Left lung (tissue), 10 donors: ENCODE measurements around the gene RAB12. TPM values are rescaled to one million over a fixed set of nuclear protein-coding genes. Genes with fewer than 3 reads are reported as not detected.

Source experiments
- ATAC-seq: fragments of 200-7000 bp; cut with Tn5 transposase; one replicate; pipeline ENCODE4 v1.9.1; 2020; ENCODE audit warnings: moderate library complexity
- DNase-seq, 4 donors: peaks; one replicate each; pipeline ENCODE4 v3.0.0-alpha.2; 2013 to 2020
- H3K27ac ChIP-seq, 2 donors: fragments of 200-600 bp; sonication (generic) in 1 of 2; one replicate each; pipeline versions ENCODE4 v1.5.0 to v1.8.0; 2020 to 2021
- H3K27me3 ChIP-seq, 2 donors: fragments of 200-600 bp; sonication (generic) in 1 of 2; one replicate each; pipeline versions ENCODE4 v1.5.0 to v1.8.0; 2020 to 2021
- H3K36me3 ChIP-seq, 2 donors: fragments of 200-600 bp; sonication (generic) in 1 of 2; one replicate each; pipeline versions ENCODE4 v1.5.0 to v1.8.0; 2020 to 2021
- H3K4me1 ChIP-seq, 2 donors: fragments of 200-600 bp; one replicate each; pipeline ENCODE4 v1.8.0; 2021
- H3K4me3 ChIP-seq, 2 donors: fragments of 200-600 bp; sonication (generic) in 1 of 2; one replicate each; pipeline versions ENCODE4 v1.5.0 to v1.8.0; 2020 to 2021; ENCODE audit warnings: mild to moderate bottlenecking in 1 of 2
- H3K9me3 ChIP-seq, 2 donors: fragments of 200-600 bp; sonication (generic) in 1 of 2; one replicate each; pipeline versions ENCODE4 v1.5.0 to v1.8.0; 2020 to 2021
- intact Hi-C, 2 donors: fragments of 100-400 bp; cut with DNase I; formaldehyde crosslinking; loops; one replicate each; pipeline versions ENCODE4 v1.11.2 to v1.14.2; 2022
- polyA plus RNA-seq, 6 donors: library from polyadenylated mRNA; unstranded; fragments of 120-200 nt; gene quantifications; one replicate each; pipeline ENCODE4 v1.2.1, GENCODE V29; 2013; ENCODE audit not compliant: insufficient read length in 6 of 6
- total RNA-seq, 2 donors: library from RNA; stranded (reverse); fragmentation: NEBNext Ultra II Directional; extraction: Animal tissue kit (Norgen Biotek cat#: 25700); gene quantifications; one replicate each; pipeline ENCODE4 v1.2.1, GENCODE V29; 2021
- TF ChIP-seq, protein P1 (sequence below), 2 donors: fragments of 200-600 bp; sonication (generic) in 1 of 2; IDR thresholded peaks; one replicate each; pipeline versions ENCODE4 v1.5.0 to v1.8.0; 2021; ENCODE audit warnings: antibody characterized with exemption in 2 of 2
- donor health status: DM: no; HTN: yes; CAD: no.
- donor health status: DM: no; HTN: no; CAD: no.

RAB12 gene
- total and polyA plus RNA-seq, 8 donors, result 41.4 to 60.0 (median 51.3) TPM

DNA sequence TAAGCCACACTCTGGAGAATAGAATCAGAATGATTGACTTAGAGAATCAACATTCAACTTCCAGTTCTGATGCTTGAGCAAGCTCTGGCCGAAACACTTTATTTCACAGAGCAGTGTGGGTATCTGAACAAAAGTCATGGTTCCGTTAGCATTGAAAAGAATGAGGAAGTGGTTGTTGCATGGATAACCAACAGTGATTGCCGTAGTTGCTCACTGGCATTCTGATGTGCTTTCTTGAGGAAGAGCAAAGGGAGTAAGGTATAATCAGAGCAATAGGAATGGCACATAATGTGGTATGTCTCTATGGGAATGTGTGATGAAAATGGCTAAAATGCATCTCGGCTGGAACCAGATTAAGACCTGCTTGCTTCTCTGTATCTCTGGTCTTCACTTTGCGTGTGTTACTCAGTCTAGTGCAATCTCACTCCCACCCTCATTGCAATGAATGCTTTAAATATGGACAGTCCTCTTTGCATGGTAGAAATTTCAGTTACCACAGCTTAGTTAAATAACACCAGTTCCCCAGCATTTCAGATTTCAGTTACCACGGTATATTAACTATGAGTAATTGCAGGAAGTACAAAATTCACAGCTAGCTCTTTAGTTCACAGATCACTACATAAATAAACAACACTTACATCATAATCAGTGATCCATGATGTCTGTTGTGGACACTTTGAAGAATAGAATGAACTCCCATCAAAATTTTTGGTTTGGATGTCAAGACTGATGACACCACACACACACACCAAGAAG lies 7.8 kb upstream of the RAB12 start:
- Histone ChIP-seq H3K4me1 (no peaks in the 10 kb centered on the region), H3K4me3 (no peak overlapping the region), H3K36me3 (no peaks in the 10 kb centered on the region), H3K27ac (no peak overlapping the region), H3K27me3 (no peaks in the 10 kb centered on the region), H3K9me3 (no peaks in the 10 kb centered on the region)
- TF ChIP-seq, protein P1, sequence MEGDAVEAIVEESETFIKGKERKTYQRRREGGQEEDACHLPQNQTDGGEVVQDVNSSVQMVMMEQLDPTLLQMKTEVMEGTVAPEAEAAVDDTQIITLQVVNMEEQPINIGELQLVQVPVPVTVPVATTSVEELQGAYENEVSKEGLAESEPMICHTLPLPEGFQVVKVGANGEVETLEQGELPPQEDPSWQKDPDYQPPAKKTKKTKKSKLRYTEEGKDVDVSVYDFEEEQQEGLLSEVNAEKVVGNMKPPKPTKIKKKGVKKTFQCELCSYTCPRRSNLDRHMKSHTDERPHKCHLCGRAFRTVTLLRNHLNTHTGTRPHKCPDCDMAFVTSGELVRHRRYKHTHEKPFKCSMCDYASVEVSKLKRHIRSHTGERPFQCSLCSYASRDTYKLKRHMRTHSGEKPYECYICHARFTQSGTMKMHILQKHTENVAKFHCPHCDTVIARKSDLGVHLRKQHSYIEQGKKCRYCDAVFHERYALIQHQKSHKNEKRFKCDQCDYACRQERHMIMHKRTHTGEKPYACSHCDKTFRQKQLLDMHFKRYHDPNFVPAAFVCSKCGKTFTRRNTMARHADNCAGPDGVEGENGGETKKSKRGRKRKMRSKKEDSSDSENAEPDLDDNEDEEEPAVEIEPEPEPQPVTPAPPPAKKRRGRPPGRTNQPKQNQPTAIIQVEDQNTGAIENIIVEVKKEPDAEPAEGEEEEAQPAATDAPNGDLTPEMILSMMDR (IDR thresholded peaks at IDR 0.05), result no peak
- intact Hi-C loops, result no loop called here
- no peak for DNase-seq
- peak; percentile 33 for ATAC-seq

DNA sequence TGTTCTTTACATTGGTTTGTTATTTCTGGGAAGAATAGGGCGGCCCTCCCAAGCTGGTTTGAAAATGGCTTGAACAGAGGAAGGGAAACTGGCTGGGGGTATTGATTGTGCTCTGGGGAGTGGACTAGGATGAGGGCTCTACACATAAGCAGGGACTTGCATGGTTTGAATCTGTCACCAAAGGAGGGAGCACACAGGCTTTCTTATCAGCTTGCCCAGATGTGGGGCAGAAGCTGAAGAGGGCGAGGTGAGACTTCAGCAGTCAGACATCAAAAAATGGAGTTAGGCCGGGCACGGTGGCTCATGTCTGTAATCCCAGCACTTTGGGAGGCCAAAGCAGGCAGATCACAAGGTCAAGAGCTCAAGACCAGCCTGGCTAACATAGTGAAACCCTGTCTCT lies 7.2 kb upstream of the RAB12 start:
- no peaks in the 10 kb centered on the region for H3K27me3 ChIP-seq
- no peak for DNase-seq
- H3K9me3 ChIP-seq, result no peaks in the 10 kb centered on the region
- ATAC-seq, result no peak
- H3K27ac ChIP-seq, result no peak overlapping the region
- TF ChIP-seq, protein P1 (IDR thresholded peaks at IDR 0.05), result no peak
- no peak overlapping the region for H3K4me3 ChIP-seq
- H3K36me3 ChIP-seq, result no peaks in the 10 kb centered on the region
- intact Hi-C loops, result no loop called here
- no peaks in the 10 kb centered on the region for H3K4me1 ChIP-seq

DNA sequence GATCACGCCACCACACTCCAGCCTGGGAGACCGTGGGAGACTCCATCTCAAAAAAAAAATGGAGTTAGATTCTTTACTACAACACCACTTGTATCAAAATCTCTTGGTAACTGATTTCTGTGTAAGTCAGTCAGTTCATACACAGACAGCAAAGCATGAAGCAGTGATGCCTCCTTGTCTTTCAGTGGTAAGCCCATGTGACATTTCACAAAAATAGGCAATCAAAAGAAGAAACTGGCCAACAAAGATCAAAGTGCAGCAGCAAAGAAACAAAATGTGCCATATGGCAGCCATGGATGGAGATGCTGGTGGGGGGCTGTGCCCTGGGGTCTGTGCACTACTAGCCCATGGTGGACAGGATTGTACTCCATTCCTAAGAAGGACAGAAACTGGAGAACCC lies 6.7 kb upstream of the RAB12 start:
- intact Hi-C loops, result no loop called here
- TF ChIP-seq, protein P1 (IDR thresholded peaks at IDR 0.05), result no peak
- no peak for DNase-seq
- no peaks in the 10 kb centered on the region for H3K9me3 ChIP-seq
- H3K27ac ChIP-seq, result no peak overlapping the region
- H3K4me3 ChIP-seq, result no peak overlapping the region
- H3K4me1 ChIP-seq, result no peaks in the 10 kb centered on the region
- H3K27me3 ChIP-seq, result no peaks in the 10 kb centered on the region
- H3K36me3 ChIP-seq, result no peaks in the 10 kb centered on the region
- ATAC-seq, result no peak

DNA sequence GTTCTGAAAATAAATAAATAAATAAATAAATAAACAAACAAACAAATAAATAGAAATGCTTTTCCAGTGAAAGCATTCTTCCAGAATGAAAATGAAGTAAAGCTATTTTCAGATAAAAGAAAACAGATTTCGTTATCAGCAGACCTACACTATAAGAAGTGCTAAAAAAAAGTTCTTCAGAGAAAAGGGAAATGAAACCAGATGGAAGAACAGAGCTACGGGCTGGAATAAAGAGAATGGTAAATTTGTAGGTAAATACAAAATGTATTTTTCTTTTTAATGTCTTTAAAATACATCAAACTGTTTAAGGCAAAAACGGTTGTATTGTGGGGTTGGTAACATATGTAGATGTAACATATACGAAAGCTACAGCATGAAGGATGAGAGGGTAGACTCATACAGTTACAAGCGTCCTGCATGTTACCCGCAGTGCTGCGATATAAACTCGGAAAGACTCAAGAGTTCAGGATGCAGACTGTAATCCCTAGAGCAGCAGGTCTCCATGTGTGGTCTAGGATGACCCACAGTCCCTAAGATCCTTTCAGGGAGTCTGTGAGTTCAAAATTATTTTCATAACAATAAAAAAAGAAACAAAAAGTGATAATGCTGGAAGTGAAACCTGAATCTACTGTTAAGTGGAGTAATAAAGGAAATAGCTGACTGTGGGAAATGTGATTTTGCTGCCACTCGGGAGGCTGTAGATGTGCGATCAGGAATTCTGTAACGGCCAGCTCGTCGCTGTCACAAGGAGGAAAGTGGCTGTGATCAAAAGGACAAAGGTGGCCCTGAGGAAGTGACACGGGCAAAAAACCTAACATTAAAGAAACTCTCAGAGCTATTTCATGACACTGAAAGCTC lies 5.3 kb upstream of the RAB12 start:
- Histone ChIP-seq H3K36me3 (no peaks in the 10 kb centered on the region), H3K9me3 (no peaks in the 10 kb centered on the region), H3K4me3 (peak overlapping the region in 1 of 2 donors; percentile 19), H3K4me1 (peaks cover 0 to 8% of the 10 kb centered on the region in 2 donors), H3K27ac (no peak overlapping the region), H3K27me3 (peaks cover 0 to 10% of the 10 kb centered on the region in 2 donors)
- TF ChIP-seq, protein P1 (IDR thresholded peaks at IDR 0.05), result no peak
- no peak for ATAC-seq
- intact Hi-C loops, result no loop called here
- DNase-seq, result no peak

DNA sequence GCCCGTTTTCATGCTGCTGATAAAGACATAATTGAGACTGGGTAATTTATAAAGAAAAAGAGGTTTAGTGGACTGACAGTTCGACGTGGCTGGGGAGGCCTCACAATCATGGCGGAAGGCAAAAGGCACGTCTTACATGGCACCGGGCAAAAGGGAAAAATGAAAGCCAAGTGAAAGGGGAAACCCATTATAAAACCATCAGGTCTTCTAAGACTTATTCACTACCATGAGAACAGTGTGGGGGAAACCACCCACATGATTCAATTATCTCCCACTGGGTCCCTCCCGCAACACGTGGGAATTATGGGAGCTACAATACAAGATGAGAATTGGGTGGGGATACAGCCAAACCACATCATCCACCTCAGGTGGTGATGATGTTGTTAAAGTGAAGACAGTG lies 3.3 kb upstream of the RAB12 start:
- Histone ChIP-seq H3K9me3 (no peaks in the 10 kb centered on the region), H3K4me3 (no peak overlapping the region), H3K36me3 (no peaks in the 10 kb centered on the region), H3K27me3 (peaks cover 0 to 15% of the 10 kb centered on the region in 2 donors), H3K27ac (no peak overlapping the region), H3K4me1 (peaks cover under 1 to 19% of the 10 kb centered on the region in 2 donors)
- intact Hi-C loops, result no loop called here
- ATAC-seq (no peak), DNase-seq (no peak)
- TF ChIP-seq, protein P1 (IDR thresholded peaks at IDR 0.05), result no peak
